ENCODE data around the gene TTC7B. TPM values are rescaled to one million over a fixed set of nuclear protein-coding genes. Genes with fewer than 3 reads are reported as not detected.

The TTC7B gene
- total and polyA plus RNA-seq, 2 experiments from 2014 or later = 7.9 to 28.6 TPM

- no peak for TF ChIP-seq STAT1 (IDR thresholded peaks at IDR 0.05; ENCODE audit: unreplicated experiment)
These were observed 307.5 kb downstream of the TTC7B start (continued) for GRCh38 chr14:90508536-90509254.

GRCh38 chr14:90508036-90508435 is 308.2 kb downstream of the TTC7B start:
- Mint-ChIP-seq H3K27ac (no peak overlapping the region), H3K4me3 (no peak overlapping the region), H3K36me3 (ENCODE audit: low read depth) (no peaks in the 10 kb centered on the region), H3K27me3 (ENCODE audit: insufficient read depth, low read depth, poor library complexity) (peaks cover 13% of the 10 kb centered on the region), H3K9me3 (no peaks in the 10 kb centered on the region), H3K4me1 (peaks cover 40% of the 10 kb centered on the region)
- Histone ChIP-seq H3K27ac (ENCODE audit: low read depth) (no peak overlapping the region), H3K27me3 (ENCODE audit: insufficient read depth) (no peaks in the 10 kb centered on the region), H2AFZ (no peak overlapping the region), H4K20me1 (replicated peaks; ENCODE audit: insufficient read depth) (no peaks in the 10 kb centered on the region), H3K4me2 (no peak overlapping the region), H3K4me1 (ENCODE audit: insufficient read depth) (peaks cover 13% of the 10 kb centered on the region), H3K4me3 (no peak overlapping the region), H3K36me3 (ENCODE audit: insufficient read depth) (no peaks in the 10 kb centered on the region), H3K9me2 (ENCODE audit: insufficient read depth) (no peaks in the 10 kb centered on the region), H3K79me2 (replicated peaks; ENCODE audit: insufficient read depth) (no peaks in the 10 kb centered on the region), H3F3A (replicated peaks; ENCODE audit: low read depth) (no peaks in the 10 kb centered on the region)
- TF ChIP-seq POLR2AphosphoS5 (IDR thresholded peaks at IDR 0.05; ENCODE audit: low read depth) = no peak
- no peak for TF ChIP-seq ZNF331 (CRISPR knock-in tag; IDR thresholded peaks at IDR 0.05; ENCODE audit: low read depth)
- TF ChIP-seq ZNF462 (CRISPR knock-in tag; IDR thresholded peaks at IDR 0.05) = no peak
- no peak for TF ChIP-seq EZH2 (IDR thresholded peaks at IDR 0.05; ENCODE audit: low read depth, unreplicated experiment)
- no peak for TF ChIP-seq CREB1 (CRISPR knock-in tag; IDR thresholded peaks at IDR 0.05; ENCODE audit: low read depth)
- TF ChIP-seq REST (IDR thresholded peaks at IDR 0.05; ENCODE audit: unreplicated experiment) = no peak
- no peak for TF ChIP-seq NANOG (IDR thresholded peaks at IDR 0.05; ENCODE audit: borderline replicate concordance)
- no peak for TF ChIP-seq JUNB (IDR thresholded peaks at IDR 0.05; ENCODE audit: unreplicated experiment)
- TF ChIP-seq STAT1 (IDR thresholded peaks at IDR 0.05; ENCODE audit: unreplicated experiment) = no peak
- no peak for TF ChIP-seq ZNF114 (CRISPR knock-in tag; IDR thresholded peaks at IDR 0.05)
- no peak for TF ChIP-seq ETS1 (IDR thresholded peaks at IDR 0.05)
- no peak for TF ChIP-seq EZH2phosphoT487 (IDR thresholded peaks at IDR 0.05; ENCODE audit: unreplicated experiment)
- TF ChIP-seq CTCF (conservative IDR thresholded peaks at IDR 0.05; ENCODE audit: low read depth in 2 of 2) = no peak
- DNase-seq (ENCODE audit: low spot score) (no peak), ATAC-seq (no peak)

All from GM23338 (cell line).